PFSK-1 (cell line): ENCODE results near the gene SAMD14.

ENCODE experiments used
- FOXP2 ChIP-seq: optimal IDR thresholded peaks from 2 replicates; pipeline ENCODE3; 2011; ENCODE audit warnings: borderline replicate concordance, control low read depth, inconsistent platforms; ENCODE audit not compliant: insufficient read depth; ENCODE audit errors: extremely low read length, extremely low read depth
- POLR2AphosphoS5 ChIP-seq: IDR thresholded peaks from 2 replicates; pipeline ENCODE4 v1.6.1; 2012; ENCODE audit warnings: low read depth, mild to moderate bottlenecking, control low read depth, low read length, moderate library complexity
- SIN3A ChIP-seq: IDR thresholded peaks from 2 replicates; pipeline ENCODE4 v1.6.1; 2012; ENCODE audit warnings: mild to moderate bottlenecking, low read length, moderate library complexity, borderline replicate concordance; ENCODE audit not compliant: insufficient read depth
- TAF1 ChIP-seq: IDR thresholded peaks from 2 replicates; pipeline ENCODE4 v1.6.1; 2012; ENCODE audit warnings: low read length, control low read depth, borderline replicate concordance; ENCODE audit not compliant: insufficient read depth
- TF ChIP-seq, protein P1 (sequence below), 2 experiments: IDR thresholded peaks; 2 replicates each; pipeline versions ENCODE4 v1.6.1 to v1.8.0; 2011 to 2012; ENCODE audit warnings: low read depth in 2 of 2, low read length in 2 of 2, control low read depth in 1 of 2, inconsistent platforms in 1 of 2, mild to moderate bottlenecking in 1 of 2, moderate library complexity in 1 of 2; ENCODE audit not compliant: insufficient read depth in 1 of 2

The SAMD14 gene

DNA sequence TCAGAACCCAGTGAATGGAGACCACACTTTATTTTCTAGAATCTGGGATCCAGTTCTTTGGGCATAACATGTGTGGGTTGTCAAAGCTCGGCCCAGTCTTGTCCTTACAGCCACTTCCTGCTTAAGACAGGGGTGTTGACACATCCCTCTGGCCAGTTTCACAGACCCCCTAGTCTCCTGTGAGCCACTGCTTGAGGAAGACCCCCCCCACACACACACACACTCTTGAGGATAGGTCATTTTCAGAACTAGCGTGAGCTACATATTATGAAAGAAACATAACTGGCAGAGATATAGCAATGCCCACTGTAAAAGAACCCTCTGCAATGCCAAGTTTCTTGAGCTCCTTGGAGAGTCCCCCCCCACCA lies 38.1 kb downstream of the SAMD14 start:
- TF ChIP-seq POLR2AphosphoS5 (no peak), TAF1 (no peak), SIN3A (no peak), FOXP2 (no peak)
- TF ChIP-seq, protein P1, sequence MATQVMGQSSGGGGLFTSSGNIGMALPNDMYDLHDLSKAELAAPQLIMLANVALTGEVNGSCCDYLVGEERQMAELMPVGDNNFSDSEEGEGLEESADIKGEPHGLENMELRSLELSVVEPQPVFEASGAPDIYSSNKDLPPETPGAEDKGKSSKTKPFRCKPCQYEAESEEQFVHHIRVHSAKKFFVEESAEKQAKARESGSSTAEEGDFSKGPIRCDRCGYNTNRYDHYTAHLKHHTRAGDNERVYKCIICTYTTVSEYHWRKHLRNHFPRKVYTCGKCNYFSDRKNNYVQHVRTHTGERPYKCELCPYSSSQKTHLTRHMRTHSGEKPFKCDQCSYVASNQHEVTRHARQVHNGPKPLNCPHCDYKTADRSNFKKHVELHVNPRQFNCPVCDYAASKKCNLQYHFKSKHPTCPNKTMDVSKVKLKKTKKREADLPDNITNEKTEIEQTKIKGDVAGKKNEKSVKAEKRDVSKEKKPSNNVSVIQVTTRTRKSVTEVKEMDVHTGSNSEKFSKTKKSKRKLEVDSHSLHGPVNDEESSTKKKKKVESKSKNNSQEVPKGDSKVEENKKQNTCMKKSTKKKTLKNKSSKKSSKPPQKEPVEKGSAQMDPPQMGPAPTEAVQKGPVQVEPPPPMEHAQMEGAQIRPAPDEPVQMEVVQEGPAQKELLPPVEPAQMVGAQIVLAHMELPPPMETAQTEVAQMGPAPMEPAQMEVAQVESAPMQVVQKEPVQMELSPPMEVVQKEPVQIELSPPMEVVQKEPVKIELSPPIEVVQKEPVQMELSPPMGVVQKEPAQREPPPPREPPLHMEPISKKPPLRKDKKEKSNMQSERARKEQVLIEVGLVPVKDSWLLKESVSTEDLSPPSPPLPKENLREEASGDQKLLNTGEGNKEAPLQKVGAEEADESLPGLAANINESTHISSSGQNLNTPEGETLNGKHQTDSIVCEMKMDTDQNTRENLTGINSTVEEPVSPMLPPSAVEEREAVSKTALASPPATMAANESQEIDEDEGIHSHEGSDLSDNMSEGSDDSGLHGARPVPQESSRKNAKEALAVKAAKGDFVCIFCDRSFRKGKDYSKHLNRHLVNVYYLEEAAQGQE (IDR thresholded peaks at IDR 0.05; ENCODE audit: insufficient read depth in 1 of 2, low read depth in 2 of 2, low read length in 2 of 2) = no peak

DNA sequence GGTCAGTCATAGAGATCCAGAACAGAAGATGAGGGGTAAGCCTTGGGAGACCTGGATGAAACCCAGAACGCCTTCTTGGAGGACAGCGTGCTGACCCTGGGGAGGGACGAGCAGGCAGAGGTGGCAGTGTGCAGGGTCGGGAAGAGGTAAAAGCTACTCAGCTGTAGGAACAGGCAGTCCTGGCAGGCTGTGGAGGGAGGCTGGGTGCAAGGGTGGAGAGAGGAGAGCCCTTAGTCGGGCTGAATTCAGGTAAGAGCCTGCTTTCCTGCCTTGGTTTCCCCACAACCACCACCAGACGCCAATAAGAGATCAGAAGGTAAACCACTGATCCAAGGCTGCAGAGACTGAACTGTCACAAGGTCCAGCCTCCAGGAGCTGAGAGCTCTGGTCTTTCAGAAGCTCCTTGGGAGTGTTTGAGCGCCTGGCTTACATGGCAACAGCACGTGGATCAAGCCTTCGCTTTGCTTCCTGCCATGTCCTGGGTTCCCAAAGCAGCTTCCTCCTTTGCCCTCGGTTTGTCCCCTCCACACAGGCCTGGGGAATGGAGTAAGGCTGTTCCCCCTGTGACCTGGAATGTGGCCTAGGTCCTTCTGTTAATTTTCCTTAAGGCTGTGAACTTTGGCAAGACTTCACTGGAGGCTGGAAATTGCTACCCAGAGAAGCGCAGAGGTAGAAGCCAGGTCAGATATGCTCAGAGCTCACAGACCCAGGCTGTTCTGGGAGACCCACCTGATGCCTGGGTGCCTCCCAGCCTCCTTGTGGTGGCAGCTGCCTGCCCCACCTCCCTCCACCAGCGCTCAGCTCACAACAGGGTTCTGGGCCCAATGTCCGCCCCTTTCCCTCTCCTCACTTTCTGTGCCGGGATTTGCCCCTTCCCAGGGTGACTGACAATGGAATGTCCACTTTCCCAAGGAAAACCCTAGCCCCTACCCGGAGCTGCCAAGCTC lies 38.7 kb downstream of the SAMD14 start:
- TF ChIP-seq FOXP2 = no peak
- no peak for TF ChIP-seq POLR2AphosphoS5
- TF ChIP-seq SIN3A = no peak
- TF ChIP-seq TAF1 = no peak
- TF ChIP-seq, protein P1 (IDR thresholded peaks at IDR 0.05; ENCODE audit: insufficient read depth in 1 of 2, low read depth in 2 of 2, low read length in 2 of 2) = no peak

DNA sequence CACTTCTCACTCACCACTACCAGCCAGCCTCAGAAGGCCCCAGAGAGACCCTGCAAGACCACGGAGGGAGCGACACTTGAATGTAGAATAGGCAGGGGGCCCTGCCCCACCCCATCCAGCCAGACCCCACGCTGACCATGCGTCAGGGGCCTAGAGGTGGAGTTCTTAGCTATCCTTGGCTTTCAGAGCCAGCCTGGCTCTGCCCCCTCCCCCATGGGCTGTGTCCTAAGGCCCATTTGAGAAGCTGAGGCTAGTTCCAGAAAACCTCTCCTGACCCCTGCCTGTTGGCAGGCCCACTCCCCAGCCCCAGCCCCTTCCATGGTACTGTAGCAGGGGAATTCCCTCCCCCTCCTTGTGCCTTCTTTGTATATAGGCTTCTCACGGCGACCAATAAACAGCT lies 39.9 kb downstream of the SAMD14 start:
- TF ChIP-seq POLR2AphosphoS5 (no peak), SIN3A (no peak), TAF1 (no peak), FOXP2 (no peak)

DNA sequence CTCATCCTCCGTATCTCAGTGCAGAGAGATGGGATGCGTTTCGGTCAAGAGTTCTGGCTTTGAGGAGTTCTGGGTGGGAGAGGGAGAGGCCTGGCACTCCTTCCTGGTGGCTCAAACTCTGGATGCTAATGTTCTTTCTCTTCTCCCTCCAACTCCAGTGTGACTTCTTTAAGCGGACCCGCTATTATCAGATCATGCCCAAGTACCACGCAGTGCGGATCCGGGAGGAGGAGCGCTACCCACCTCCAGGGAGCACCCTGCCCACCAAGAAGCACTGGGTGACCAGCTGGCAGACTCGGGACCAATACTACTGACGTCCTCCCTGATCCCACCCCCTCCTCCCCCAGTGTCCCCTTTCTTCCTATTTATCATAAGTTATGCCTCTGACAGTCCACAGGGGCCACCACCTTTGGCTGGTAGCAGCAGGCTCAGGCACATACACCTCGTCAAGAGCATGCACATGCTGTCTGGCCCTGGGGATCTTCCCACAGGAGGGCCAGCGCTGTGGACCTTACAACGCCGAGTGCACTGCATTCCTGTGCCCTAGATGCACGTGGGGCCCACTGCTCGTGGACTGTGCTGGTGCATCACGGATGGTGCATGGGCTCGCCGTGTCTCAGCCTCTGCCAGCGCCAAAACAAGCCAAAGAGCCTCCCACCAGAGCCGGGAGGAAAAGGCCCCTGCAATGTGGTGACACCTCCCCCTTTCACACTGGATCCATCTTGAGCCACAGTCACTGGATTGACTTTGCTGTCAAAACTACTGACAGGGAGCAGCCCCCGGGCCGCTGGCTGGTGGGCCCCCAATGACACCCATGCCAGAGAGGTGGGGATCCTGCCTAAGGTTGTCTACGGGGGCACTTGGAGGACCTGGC lies 40.8 kb downstream of the SAMD14 start:
- TF ChIP-seq TAF1 (no peak), POLR2AphosphoS5 (no peak), SIN3A (no peak), FOXP2 (no peak)
- TF ChIP-seq, protein P1 (IDR thresholded peaks at IDR 0.05; ENCODE audit: insufficient read depth in 1 of 2, low read depth in 2 of 2, low read length in 2 of 2) = no peak

DNA sequence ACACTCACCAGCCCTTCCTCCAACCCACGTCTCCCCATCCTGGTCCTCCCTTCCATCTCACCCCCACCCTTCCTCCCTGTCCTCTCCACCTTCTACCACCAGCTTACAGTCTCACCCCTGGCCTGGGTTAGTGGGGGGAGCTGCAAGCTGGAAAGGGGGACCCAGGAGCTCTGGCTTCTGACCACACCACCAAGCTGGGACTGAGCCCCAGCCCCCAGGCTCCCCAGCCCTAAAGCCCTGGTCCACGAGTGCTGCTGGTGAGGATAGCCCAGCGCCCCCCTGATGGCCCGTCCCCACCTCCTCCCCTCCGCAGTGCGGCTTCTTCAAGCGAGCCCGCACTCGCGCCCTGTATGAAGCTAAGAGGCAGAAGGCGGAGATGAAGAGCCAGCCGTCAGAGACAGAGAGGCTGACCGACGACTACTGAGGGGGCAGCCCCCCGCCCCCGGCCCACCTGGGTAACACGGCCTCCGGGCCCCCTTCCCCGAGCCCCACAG lies 42.0 kb downstream of the SAMD14 start:
- no peak for TF ChIP-seq SIN3A
- no peak for TF ChIP-seq POLR2AphosphoS5
- TF ChIP-seq, protein P1 (IDR thresholded peaks at IDR 0.05; ENCODE audit: insufficient read depth in 1 of 2, low read depth in 2 of 2, low read length in 2 of 2) = no peak
- TF ChIP-seq TAF1 = no peak
- TF ChIP-seq FOXP2 = no peak
